ENCODE results near the gene TF. TPM values are rescaled to one million over a fixed set of nuclear protein-coding genes. Genes with fewer than 3 reads are reported as not detected.

The TF gene
- total RNA-seq, 1 donor from 2014 or later = under 0.01 TPM

GRCh38 chr3:133834621-133835417, 88.6 kb downstream of the TF start:
- TF ChIP-seq, protein P1, sequence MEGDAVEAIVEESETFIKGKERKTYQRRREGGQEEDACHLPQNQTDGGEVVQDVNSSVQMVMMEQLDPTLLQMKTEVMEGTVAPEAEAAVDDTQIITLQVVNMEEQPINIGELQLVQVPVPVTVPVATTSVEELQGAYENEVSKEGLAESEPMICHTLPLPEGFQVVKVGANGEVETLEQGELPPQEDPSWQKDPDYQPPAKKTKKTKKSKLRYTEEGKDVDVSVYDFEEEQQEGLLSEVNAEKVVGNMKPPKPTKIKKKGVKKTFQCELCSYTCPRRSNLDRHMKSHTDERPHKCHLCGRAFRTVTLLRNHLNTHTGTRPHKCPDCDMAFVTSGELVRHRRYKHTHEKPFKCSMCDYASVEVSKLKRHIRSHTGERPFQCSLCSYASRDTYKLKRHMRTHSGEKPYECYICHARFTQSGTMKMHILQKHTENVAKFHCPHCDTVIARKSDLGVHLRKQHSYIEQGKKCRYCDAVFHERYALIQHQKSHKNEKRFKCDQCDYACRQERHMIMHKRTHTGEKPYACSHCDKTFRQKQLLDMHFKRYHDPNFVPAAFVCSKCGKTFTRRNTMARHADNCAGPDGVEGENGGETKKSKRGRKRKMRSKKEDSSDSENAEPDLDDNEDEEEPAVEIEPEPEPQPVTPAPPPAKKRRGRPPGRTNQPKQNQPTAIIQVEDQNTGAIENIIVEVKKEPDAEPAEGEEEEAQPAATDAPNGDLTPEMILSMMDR (conservative IDR thresholded peaks at IDR 0.05; ENCODE audit: low read depth, low read length) = no peak
- no peak overlapping the region for H3K4me3 ChIP-seq (ENCODE audit: low read depth, low read length)
- no peak for DNase-seq (ENCODE audit: low read depth)

GRCh38 chr3:133835418-133835743, 89.2 kb downstream of the TF start:
- DNase-seq (ENCODE audit: low read depth) = no peak
- no peak overlapping the region for H3K4me3 ChIP-seq (ENCODE audit: low read depth, low read length)
- TF ChIP-seq, protein P1 (conservative IDR thresholded peaks at IDR 0.05; ENCODE audit: low read depth, low read length) = no peak

DNA sequence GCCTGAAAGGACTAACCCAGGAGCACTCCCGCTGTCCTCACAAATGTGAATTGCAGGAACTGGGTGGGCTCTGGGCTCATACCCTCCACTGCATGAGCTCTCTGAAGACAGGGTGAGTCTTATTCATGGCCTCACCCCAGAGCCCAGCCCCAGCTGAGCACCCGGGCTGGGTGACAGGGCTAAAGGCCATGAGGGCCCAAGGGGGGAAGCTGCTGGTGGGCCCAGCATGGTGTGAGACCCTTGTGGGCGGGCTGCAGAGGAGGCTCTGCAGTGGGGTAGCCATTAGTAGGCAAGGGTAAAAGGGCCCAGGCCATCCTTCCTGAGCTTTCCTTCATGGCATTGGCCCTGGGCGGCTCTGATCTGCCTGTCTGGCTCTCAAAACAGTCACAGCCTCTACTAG, 89.8 kb downstream of the TF start:
- no peak overlapping the region for H3K4me3 ChIP-seq (ENCODE audit: low read depth, low read length)
- TF ChIP-seq, protein P1 (conservative IDR thresholded peaks at IDR 0.05; ENCODE audit: low read depth, low read length) = no peak
- no peak for DNase-seq (ENCODE audit: low read depth)

- TF ChIP-seq, protein P1 (conservative IDR thresholded peaks at IDR 0.05; ENCODE audit: low read depth, low read length) = no peak
- no peak for DNase-seq (ENCODE audit: low read depth)
- H3K4me3 ChIP-seq (ENCODE audit: low read depth, low read length) = no peak overlapping the region
Measured at GRCh38 chr3:133836497-133837158, 90.4 kb downstream of the TF start.

DNA sequence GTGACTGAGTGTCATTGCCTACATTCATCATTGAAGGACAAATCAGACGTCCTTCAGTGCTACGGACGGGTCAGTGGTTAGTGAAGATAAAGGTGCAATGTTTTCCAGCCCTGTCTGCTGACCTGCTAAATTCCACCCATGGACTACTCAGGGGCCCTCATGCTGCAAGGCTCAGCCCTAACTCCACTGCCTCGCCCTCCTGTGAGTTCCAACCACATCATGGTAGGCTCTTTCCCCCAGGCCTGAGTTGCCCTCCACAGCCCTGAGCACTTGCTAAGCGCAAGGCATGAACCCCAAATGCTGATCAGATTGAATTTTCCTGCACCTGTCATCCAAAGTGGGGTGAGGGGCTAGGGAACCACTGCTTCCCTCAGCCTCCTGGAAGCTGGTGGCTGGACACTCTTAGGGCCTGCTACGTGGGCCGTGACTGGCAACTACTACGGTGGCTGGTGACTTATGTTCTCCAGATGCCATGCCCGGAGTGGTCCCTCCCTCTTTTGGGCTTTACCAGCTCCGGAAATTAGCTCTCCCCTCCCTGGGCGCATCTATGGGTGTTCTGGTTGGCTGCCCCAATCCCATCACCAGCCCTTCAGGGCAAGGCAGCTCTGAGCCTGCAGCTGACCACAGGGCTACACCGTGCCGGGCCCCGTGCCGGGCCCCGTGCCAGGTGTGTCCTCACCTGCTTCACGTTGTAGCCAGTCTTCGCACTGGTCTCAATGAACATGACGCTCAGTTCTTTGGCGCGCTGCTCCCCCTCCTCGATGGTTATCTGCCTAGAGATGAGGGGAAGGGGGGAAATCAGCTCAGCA, 91.5 kb downstream of the TF start:
- no peak for DNase-seq (ENCODE audit: low read depth)
- TF ChIP-seq, protein P1 (conservative IDR thresholded peaks at IDR 0.05; ENCODE audit: low read depth, low read length) = no peak
- H3K4me3 ChIP-seq (ENCODE audit: low read depth, low read length) = no peak overlapping the region

GRCh38 chr3:133838296-133838789, 92.2 kb downstream of the TF start:
- DNase-seq (ENCODE audit: low read depth) = no peak
- no peak overlapping the region for H3K4me3 ChIP-seq (ENCODE audit: low read depth, low read length)
- TF ChIP-seq, protein P1 (conservative IDR thresholded peaks at IDR 0.05; ENCODE audit: low read depth, low read length) = no peak

Data from epithelial cell of proximal tubule (primary cell).